Inferior parietal cortex (tissue), 1 donor: ENCODE measurements around the gene DVL1.
"Not testable (repeated sequence)": the region's sequence is repeated elsewhere in the genome, so short reads cannot be mapped to it uniquely, and the experiment has no call there.

Experiments
- DNase-seq: peaks from one replicate; pipeline ENCODE4 v3.0.0-alpha.2; 2016; ENCODE audit errors: extremely low spot score

Gene DVL1

DNA sequence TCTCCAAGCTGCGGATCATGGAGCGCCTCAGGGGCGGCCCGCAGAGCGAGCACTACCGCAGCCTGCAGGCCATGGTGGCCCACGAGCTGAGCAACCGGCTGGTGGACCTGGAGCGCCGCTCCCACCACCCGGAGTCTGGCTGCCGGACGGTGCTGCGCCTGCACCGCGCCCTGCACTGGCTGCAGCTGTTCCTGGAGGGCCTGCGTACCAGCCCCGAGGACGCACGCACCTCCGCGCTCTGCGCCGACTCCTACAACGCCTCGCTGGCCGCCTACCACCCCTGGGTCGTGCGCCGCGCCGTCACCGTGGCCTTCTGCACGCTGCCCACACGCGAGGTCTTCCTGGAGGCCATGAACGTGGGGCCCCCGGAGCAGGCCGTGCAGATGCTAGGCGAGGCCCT, 21.9 kb downstream of the DVL1 start:
- DNase-seq = no peak

- no peak for DNase-seq
Measured at GRCh38 chr1:1326075-1326605, 23.1 kb downstream of the DVL1 start.

DNA sequence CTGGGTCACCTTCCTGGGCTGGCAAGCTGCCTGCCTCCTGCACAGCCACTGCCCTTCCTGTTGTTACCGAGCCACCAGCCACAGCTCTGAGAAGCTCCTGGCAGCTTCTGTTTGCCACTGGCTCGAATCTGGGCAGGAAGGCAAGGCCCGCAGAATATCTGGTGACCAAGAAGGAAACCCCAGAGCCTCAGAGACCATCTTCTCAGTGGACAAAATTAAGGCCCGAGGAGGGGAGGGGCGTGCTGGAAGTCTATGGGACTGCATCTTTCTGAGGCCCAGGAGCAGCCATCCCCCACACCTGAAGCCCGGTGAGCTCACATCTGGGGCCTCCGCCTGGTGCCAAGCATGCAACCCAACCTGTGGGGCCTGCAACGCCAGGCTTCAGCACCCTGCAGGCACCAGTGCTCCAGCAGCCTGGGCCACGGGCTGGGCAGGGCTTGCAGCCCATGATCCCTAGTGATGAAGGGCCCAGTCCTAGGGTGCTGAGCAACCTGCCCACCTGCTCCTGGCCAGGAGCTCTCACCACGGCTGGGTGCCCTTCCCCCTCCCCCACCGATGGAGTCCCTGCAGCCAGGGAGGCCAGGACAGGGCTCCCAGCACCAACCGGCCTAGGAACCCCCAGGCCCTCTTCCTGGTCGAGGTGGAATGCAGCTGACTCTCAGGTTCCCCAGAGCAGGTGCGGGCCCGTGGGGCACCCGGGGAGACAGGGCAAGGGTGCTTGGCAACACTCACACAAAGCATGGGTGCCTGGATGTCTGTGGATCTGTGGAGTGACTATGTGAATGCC, 23.7 kb downstream of the DVL1 start:
- DNase-seq = no peak

- peak; percentile 94 for DNase-seq
Measured at GRCh38 chr1:1324524-1325287, 24.5 kb downstream of the DVL1 start, which contains the start of the genes CPTP and INTS11. CPTP (plus strand) TSS chr1:1324802; CDS start chr1:1326911, 2,109 bp downstream. INTS11 (minus strand) TSS chr1:1324660; CDS start chr1:1324608, 52 bp downstream.

DNA sequence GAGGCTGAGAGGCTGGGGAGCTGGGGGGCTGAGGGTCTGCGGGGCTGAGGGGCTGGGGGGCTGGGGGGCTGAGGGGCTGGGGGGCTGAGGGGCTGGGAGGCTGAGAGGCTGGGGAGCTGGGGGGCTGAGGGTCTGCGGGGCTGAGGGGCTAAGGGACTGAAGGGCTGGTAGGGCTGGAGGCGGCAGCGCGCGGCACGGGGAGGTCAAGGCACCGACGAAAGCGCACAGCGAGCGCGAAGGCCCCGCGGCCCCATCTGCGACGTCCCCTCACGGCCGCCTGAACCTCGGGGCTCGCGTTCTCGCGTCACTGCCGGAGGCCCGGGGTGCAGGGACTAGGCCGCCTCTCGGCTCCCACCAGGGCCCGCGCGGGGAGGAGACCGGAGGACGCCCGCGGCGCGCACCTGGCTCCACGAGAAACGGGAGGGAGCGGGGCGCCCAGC, 25.1 kb downstream of the DVL1 start:
- no peak for DNase-seq

- DNase-seq = no peak
Measured at GRCh38 chr1:1322952-1323351, 26.3 kb downstream of the DVL1 start.

GRCh38 chr1:1322418-1322817, 26.8 kb downstream of the DVL1 start:
- no peak for DNase-seq

DNA sequence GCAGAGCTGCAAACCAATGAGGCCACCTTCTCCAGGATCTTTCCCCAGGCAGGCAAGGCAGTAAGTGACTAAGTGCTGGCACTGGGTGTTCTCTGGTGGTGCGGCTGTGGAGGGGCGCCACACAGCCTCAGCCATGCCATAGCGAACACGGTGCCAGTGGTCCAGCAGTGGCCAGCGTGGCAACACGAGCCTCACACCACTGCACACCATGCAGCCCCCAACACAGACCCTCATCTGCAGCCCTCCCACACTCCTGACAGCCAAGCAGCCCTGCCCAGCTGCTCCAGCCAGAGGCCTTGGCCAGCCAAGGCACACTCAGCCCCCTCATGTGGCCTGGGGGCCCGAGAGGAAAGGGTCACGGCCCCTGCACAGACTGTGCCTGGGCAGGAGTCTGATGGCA, 27.7 kb downstream of the DVL1 start:
- DNase-seq = no peak

DNA sequence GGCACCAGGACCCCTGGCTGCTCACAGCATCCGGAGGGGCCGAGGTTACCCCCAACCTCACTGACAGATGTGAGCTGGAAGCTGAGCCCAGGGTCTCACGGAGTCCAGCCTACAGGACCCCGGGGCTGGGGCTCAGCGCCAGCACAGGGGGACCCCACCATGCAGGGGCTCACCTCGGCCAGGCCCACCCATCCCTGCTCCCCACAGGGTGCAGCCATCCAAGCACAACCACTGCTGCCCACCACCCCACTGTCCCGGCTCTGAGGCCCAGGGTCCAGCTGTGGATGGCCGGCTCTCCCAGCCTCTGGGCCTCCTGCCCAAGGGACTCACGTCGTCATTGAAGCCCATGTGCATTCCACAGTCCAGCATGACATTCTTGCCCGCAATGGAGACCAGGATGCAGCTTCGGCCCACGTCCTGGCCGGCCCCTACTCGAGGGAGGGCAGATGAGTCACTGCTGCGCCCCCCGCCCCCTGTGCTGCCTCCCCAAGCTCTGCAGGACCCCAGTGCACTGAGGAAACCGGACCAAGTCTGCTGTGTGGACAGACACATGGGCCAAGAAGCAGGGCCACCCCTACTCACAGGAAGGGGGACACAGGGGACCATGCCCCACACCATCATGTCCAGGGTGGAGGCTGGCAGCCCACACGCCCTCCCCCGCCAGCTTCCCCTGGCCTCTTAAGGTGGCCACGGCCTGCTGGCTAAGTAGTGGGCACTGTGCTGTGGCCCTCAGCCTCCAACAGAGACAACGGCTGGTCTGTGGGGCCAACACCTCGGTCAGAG, 28.4 kb downstream of the DVL1 start:
- DNase-seq = no peak

DNA sequence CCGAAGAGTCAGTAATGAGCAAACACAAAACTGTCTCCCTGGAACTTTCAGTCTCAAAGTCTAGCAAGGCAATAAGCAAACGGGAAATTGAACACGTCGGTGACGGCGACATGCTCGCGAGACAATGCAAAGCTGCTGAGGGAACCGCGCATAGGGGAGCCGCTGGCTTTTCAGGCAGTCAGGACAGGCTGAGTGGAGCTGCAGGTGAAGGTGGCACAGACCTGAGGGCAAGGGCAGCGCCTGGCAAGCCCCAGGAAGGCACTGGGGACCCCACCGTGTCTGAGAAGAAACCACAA, 29.6 kb downstream of the DVL1 start:
- DNase-seq = no peak

DNA sequence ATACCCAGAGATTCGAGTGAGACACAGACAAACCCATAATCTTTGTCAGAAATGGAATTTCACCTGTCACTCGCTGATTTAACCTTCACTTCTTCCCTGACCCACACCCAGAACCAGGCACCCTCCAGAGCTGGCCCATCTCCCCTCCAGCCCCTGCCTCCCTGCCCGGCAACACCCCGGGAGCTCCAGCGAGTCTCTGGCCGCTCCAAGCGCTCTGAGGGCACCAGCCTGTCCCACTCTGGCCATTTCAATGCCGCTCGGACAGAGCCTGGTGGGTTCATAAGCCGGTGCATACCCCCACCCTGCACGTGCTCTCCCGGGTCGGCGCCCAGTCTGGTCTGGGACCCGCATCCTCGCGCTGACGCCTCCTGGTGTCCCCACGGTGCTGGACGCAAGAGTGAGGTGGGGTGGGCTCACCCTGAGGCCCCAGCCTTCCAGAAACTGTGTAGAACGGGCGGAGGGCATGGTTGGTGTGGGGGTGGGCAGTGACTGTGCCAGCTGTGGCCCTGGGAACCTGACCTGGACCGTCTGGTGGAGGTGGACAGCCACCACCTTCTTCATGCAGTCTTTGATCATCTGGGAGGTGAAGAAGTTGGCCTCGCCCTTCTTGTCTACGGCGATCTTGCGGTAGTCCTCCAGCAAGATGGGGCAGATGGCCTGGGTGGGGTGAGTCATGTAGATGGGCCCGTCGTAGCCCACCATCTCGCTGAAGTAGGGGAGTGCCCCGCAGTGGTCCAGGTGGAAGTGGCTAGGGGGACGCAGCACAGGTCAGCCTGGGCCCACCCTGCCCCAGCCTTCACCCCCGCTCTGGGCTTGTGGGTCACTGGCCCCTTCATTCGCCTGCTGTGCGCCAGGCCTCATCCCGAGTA, 30.2 kb downstream of the DVL1 start:
- no peak for DNase-seq

GRCh38 chr1:1318131-1318652, 31.0 kb downstream of the DVL1 start:
- peak; percentile 69 for DNase-seq

DNA sequence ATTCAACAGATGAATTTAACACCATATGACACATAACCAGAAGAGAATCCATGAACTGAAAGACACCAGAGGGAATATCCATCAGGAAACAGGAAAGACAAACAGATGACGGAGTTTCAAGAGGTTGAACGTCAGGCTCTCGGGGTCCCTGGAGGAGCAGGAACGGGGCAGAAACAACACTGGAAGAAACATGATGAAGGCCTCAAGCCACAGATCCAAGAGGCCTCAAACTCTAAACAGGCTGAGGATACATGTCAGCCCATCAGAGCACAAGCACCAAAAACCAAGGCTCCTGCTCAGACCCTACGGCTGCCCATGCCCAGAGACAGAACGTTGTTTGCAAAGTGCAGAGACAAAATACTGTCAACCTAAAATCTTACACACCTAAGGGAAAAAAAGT, 31.8 kb downstream of the DVL1 start:
- no peak for DNase-seq

GRCh38 chr1:1316199-1316598, 33.0 kb downstream of the DVL1 start:
- DNase-seq = not testable (repeated sequence)

DNA sequence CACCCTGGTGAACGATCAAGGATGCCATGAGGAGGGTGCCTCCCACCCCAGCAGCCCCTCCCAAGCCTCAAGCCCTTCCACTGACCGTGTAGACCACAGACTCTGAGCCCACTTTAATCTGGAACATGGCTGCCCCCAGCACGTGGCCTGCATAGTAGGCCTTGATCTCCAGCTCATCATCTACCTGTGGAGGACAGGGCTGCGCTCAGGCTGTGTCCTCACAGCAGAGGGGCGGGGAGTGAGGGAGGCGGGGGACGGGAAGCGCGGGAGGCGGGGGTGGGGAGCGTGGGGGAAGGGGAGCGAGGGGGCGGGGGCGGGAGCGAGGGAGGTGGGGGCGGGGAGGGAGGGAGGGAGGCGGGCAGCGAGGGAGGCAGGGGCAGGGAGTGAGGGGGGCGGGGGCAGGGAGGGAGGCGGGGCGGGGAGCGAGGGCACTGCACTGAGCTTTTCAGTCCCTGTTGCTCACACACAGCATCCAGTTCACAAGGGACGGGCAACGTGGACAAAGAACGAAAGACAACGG, 33.7 kb downstream of the DVL1 start:
- no peak for DNase-seq

DNA sequence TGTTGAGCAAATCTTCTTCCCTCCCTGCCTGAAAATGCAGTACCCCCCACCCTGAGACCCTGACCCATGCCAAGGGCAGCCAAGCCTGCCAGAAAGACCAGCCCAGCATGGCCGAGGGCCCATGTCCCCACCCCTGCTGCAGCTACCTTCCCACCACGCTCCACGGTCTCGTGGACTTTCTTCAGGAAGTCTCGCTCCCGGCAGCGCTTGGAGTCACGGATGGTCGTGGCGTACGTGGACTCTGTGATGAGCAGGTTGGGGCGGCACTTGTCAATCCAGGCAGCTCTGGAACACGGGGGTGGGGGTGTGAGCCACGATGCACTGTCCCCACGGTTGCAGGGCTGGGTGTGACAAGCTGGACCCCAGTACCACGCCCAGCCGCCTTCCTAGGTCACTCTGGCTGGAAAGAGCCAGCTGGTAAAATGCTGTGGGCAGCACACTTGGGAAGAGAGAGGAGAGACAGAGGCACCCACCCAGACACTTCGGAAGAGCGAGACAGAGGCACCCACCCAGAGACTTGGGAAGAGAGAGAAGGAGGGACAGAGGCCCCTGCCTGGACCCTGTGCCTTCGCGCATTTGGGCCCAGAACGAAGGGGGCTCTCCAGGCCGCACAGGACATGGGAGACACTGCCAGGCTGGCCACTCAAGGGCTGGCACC, 34.4 kb downstream of the DVL1 start:
- no peak for DNase-seq

DNA sequence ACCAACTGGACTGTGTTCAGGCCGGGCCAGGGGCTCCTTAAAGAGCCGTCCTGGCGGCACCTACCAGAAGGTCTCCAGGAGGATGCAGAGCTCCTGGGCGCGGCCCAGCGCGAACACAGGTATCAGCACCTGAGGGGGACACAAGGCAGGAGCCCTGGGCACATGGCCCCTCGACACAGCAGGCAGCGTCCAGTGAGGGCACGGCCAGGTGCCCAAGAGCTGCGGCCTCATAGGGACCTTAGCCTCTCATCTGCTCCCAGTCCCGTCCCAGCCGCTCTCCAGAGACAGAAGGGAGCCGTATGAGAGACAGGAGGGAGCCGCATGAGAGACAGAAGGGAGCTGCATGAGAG, 35.0 kb downstream of the DVL1 start:
- DNase-seq = no peak

DNA sequence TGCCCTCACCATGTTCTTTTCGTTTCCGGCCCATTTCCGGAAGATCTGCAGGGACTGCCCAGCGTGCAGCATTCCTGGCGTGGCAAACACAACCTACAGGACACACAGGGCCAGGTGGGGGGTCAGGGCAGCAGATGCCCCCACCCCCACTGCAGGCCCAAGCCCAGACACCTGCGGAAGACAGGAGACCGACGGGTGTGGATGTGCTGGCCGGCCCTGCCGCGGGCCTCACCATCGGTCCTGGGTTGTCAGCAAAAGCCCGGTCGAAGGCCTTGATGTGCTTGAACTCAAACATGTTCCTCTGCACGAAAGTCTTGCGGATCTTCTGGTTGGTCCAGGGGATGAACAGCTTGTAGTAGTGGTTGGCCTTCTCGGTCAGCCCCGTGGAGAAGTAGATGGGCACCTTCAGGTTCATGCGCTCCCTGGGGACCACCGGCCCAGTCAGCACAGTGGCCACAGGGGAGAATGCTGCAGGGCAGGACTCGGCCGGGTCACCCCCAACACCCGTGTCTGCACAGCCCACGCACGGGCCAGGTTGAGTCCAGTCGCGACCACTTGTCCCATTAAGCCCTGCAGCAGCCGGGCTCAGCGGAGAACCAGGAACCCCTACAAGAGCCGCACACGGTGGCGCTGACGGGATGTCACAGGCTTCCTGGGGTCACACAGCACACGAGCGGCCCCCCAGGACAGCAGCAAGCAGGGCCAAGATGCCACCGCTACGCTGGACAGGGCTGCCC, 35.5 kb downstream of the DVL1 start:
- no peak for DNase-seq
